Measurements from ENCODE around the gene GGA3. TPM values are rescaled to one million over a fixed set of nuclear protein-coding genes. Genes with fewer than 3 reads are reported as not detected.
A peak's percentile ranks its signal among the peaks of the same experiment; 100 is the strongest.

The GGA3 gene
- total RNA-seq, 1 experiment from 2014 or later: 58.3 TPM

GRCh38 chr17:75261336-75262111, at the start of gene GGA3, which contains the start of gene MRPS7 (continued):
- TF ChIP-seq CTCF (IDR thresholded peaks at IDR 0.05 in 2 of 3, conservative IDR thresholded peaks at IDR 0.05 in 1 of 3; ENCODE audit: borderline replicate concordance in 1 of 3, insufficient read depth in 1 of 3, low read depth in 2 of 3, low read length in 2 of 3) (no peak), ELF1 (IDR thresholded peaks at IDR 0.05; ENCODE audit: borderline replicate concordance, low read depth) (no peak), ZNF274 (IDR thresholded peaks at IDR 0.05; ENCODE audit: low read depth, low read length) (no peak), CEBPB (IDR thresholded peaks at IDR 0.05; ENCODE audit: low read depth) (no peak), EGR1 (IDR thresholded peaks at IDR 0.05; ENCODE audit: low read depth) (0 out of 2 replicates have a peak, but pooled peaks have one; percentile 65), POLR2AphosphoS5 (IDR thresholded peaks at IDR 0.05; ENCODE audit: low read depth, low read length) (peak; percentile 84)
- TF ChIP-seq, protein P1, sequence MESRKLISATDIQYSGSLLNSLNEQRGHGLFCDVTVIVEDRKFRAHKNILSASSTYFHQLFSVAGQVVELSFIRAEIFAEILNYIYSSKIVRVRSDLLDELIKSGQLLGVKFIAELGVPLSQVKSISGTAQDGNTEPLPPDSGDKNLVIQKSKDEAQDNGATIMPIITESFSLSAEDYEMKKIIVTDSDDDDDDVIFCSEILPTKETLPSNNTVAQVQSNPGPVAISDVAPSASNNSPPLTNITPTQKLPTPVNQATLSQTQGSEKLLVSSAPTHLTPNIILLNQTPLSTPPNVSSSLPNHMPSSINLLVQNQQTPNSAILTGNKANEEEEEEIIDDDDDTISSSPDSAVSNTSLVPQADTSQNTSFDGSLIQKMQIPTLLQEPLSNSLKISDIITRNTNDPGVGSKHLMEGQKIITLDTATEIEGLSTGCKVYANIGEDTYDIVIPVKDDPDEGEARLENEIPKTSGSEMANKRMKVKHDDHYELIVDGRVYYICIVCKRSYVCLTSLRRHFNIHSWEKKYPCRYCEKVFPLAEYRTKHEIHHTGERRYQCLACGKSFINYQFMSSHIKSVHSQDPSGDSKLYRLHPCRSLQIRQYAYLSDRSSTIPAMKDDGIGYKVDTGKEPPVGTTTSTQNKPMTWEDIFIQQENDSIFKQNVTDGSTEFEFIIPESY (IDR thresholded peaks at IDR 0.05; ENCODE audit: extremely low read depth, insufficient replicate concordance, low read length): peak; percentile 97
